Measurements from ENCODE around the gene TCEAL7. TPM values are rescaled to one million over a fixed set of nuclear protein-coding genes. Genes with fewer than 3 reads are reported as not detected.
"Not testable (repeated sequence)": the region's sequence is repeated elsewhere in the genome, so short reads cannot be mapped to it uniquely, and the experiment has no call there.

TCEAL7 gene
- total RNA-seq, 4 donors from 2014 or later = 10.0 to 20.5 (median 13.6) TPM

DNA sequence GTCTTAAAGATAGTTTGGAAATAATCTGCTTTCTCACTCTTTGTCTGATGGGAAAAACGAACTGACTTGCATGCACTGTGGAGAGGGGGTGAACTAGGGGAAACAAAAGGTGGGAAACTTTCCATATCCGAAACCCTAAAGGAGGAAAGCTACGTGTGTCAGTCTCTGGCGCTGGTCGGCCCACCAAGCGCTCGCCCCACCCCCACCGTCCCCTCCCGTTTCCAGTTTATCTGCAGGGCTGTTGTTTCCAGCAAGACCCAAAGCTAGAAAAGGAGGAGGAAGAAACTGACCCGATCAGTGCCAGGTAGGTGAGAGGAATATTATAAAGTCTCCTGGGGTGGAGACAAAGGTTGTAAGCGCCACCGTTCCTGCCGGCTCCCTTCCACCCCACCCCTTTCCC, 26.8 kb downstream of the TCEAL7 start:
- no peaks in the 10 kb centered on the region for H3K36me3 ChIP-seq
- no peaks in the 10 kb centered on the region for H3K9me3 ChIP-seq
- ATAC-seq = peak; percentile 54
- 6 to 44% methylated on average over 3 to 5 of the region's 13 CpGs for WGBS, 2 donors (ENCODE audit: low coverage in 1 of 2)
- peak overlapping the region; percentile 89 to 96 (median 91) for H3K27ac ChIP-seq
- H3K27me3 ChIP-seq = no peaks in the 10 kb centered on the region
- TF ChIP-seq EP300 (IDR thresholded peaks at IDR 0.05) = no peak
- TF ChIP-seq POLR2AphosphoS5 (IDR thresholded peaks at IDR 0.05) = no peak
- peak overlapping the region; percentile 67 to 100 for H3K4me3 ChIP-seq
- peaks cover 0 to 6% (median 0%) of the 10 kb centered on the region in 3 donors for H3K4me1 ChIP-seq

DNA sequence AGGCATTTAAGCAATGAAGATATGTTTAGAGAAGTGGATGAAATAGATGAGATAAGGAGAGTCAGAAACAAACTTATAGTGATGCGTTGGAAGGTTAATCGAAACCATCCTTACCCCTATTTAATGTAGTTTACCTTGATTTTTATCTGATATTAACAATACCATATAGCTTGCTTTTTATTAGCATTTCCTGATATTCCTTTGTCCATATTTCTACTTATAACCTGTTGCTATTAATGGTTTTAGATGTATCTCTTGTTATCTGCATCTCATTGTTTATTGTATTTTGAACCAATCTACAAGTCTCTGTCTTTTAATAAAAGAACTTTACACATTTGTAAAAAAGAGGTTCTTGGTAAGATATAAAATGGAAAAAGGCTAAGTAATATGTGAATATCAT, 27.8 kb downstream of the TCEAL7 start:
- H3K4me3 ChIP-seq = peak overlapping the region in 1 of 2 donors; percentile 67
- H3K27me3 ChIP-seq = no peaks in the 10 kb centered on the region
- H3K36me3 ChIP-seq = no peaks in the 10 kb centered on the region
- no peaks in the 10 kb centered on the region for H3K9me3 ChIP-seq
- H3K4me1 ChIP-seq = peaks cover 0 to 6% (median 0%) of the 10 kb centered on the region in 3 donors
- TF ChIP-seq POLR2AphosphoS5 (IDR thresholded peaks at IDR 0.05) = no peak
- no peak for TF ChIP-seq POLR2A (IDR thresholded peaks at IDR 0.05)
- no peak for TF ChIP-seq EP300 (IDR thresholded peaks at IDR 0.05)
- TF ChIP-seq, protein P1, sequence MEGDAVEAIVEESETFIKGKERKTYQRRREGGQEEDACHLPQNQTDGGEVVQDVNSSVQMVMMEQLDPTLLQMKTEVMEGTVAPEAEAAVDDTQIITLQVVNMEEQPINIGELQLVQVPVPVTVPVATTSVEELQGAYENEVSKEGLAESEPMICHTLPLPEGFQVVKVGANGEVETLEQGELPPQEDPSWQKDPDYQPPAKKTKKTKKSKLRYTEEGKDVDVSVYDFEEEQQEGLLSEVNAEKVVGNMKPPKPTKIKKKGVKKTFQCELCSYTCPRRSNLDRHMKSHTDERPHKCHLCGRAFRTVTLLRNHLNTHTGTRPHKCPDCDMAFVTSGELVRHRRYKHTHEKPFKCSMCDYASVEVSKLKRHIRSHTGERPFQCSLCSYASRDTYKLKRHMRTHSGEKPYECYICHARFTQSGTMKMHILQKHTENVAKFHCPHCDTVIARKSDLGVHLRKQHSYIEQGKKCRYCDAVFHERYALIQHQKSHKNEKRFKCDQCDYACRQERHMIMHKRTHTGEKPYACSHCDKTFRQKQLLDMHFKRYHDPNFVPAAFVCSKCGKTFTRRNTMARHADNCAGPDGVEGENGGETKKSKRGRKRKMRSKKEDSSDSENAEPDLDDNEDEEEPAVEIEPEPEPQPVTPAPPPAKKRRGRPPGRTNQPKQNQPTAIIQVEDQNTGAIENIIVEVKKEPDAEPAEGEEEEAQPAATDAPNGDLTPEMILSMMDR (IDR thresholded peaks at IDR 0.05) = no peak
- no peak for ATAC-seq
- no peak overlapping the region for H3K27ac ChIP-seq
- 76 to 100% methylated on average over 2 of the region's 2 CpGs for WGBS, 2 donors (ENCODE audit: low coverage in 1 of 2)

DNA sequence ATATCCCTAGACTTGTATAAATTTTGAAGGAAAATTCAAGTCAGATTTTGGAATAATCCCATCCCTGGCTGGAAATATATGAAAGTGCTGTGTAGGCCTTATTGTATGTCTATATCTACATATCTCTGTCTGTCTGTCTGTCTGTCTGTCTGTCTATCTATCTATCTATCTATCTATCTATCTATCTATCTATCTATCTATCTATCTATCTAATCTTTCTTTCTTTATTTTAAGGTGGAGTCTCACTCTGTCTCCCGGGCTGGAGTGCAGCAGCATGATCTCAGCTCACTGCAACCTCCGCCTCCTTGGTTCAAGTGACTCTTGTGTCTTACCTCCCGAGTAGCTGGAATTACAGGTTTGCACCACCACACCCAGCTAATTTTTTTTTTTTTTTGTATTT, 29.6 kb downstream of the TCEAL7 start:
- not testable (repeated sequence) for H3K4me1 ChIP-seq, H3K36me3 ChIP-seq, H3K27ac ChIP-seq, H3K27me3 ChIP-seq, ATAC-seq, H3K4me3 ChIP-seq, H3K9me3 ChIP-seq
- WGBS, 2 donors (ENCODE audit: low coverage in 1 of 2) = 83 to 94% methylated on average over 2 to 3 of the region's 3 CpGs

DNA sequence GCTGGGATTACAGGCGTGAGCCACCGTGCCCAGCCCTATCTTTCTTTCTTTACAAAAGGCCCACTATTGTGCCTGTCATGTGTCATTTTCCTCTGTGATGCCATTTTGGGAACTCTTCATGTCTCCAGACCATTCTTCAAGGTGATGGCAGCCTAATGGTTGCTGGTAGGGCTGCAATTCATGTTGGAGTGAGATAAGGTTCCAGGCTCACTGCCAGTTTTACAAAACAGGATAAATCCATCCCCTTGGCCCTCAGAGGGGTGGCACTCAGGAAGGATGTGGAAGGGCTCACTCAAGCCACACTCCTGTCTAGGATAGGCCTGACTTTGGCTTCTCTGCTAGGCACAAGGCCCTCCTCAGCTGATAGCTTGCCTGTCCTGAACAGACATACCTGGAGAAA, 30.1 kb downstream of the TCEAL7 start:
- Histone ChIP-seq H3K27me3 (no peaks in the 10 kb centered on the region), H3K4me3 (no peak overlapping the region), H3K36me3 (no peaks in the 10 kb centered on the region), H3K27ac (no peak overlapping the region), H3K9me3 (no peaks in the 10 kb centered on the region), H3K4me1 (peaks cover 0 to 6% (median 0%) of the 10 kb centered on the region in 3 donors)
- ATAC-seq = no peak
- TF ChIP-seq EP300 (IDR thresholded peaks at IDR 0.05) (no peak), POLR2A (IDR thresholded peaks at IDR 0.05) (no peak), POLR2AphosphoS5 (IDR thresholded peaks at IDR 0.05) (no peak)
- TF ChIP-seq, protein P1 (IDR thresholded peaks at IDR 0.05) = no peak
- WGBS, 2 donors (ENCODE audit: low coverage in 1 of 2) = no CpG with 5 or more reads among the region's 2 CpGs

DNA sequence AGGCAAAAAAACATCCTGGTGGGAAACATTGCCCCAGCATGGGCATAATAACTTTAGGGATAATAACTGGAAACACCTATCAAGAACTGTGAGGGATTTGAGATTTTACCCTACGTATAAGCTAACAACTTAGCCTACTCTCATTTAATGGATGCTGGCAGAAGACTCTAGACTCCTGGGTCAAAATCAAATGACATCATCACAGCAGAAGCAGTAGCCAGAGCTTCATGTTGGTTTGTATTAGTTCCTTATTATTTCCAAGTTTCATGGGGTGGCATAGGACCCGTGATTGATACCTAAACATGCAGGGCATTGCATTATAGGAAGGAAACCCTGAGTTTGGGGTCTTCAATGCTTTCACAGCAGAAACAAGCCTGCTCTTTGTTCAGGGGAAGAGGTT, 30.9 kb downstream of the TCEAL7 start:
- WGBS, 2 donors (ENCODE audit: low coverage in 1 of 2) = 20 to 68% methylated on average over 1 to 2 of the region's 2 CpGs
- no peaks in the 10 kb centered on the region for H3K27me3 ChIP-seq
- no peak overlapping the region for H3K4me3 ChIP-seq

DNA sequence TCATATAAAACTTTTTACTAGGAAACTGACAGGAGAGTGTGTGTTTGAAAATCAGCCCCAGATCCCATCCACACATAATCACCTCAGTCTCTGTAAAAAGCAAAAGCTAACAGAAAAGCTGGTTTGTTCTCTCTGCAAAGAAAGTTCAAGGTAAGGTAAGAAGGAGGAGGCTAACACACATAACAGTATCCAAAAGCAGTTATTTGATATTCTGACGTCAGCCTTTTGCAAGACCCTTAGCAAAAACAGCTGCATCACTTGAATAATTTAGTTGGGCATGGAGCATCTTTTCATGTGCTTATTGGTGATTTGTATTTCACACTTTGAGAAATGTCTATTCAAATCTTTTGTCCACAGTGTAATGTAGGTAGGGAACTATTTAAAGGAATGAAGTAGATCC, 31.8 kb downstream of the TCEAL7 start:
- ATAC-seq = no peak

More for the DNA sequence above, 30.9 kb downstream of the TCEAL7 start:
- Histone ChIP-seq H3K9me3 (no peaks in the 10 kb centered on the region), H3K36me3 (no peaks in the 10 kb centered on the region), H3K4me1 (peaks cover 0 to 6% (median 0%) of the 10 kb centered on the region in 3 donors), H3K27ac (no peak overlapping the region)
- TF ChIP-seq, protein P1 (IDR thresholded peaks at IDR 0.05) = no peak
- TF ChIP-seq POLR2A (IDR thresholded peaks at IDR 0.05) (no peak), EP300 (IDR thresholded peaks at IDR 0.05) (no peak), POLR2AphosphoS5 (IDR thresholded peaks at IDR 0.05) (no peak)
- ATAC-seq = no peak

More for the DNA sequence above, 31.8 kb downstream of the TCEAL7 start:
- WGBS, 2 donors (ENCODE audit: low coverage in 1 of 2) = 11 to 30% methylated on average over 1 of the region's 1 CpG
- Histone ChIP-seq H3K4me3 (no peak overlapping the region), H3K27me3 (no peaks in the 10 kb centered on the region), H3K36me3 (no peaks in the 10 kb centered on the region), H3K9me3 (no peaks in the 10 kb centered on the region), H3K27ac (no peak overlapping the region), H3K4me1 (peaks cover 0 to 6% (median 0%) of the 10 kb centered on the region in 3 donors)
- TF ChIP-seq, protein P1 (IDR thresholded peaks at IDR 0.05) = no peak
- TF ChIP-seq EP300 (IDR thresholded peaks at IDR 0.05) (no peak), POLR2AphosphoS5 (IDR thresholded peaks at IDR 0.05) (no peak), POLR2A (IDR thresholded peaks at IDR 0.05) (no peak)

Data from gastroesophageal sphincter (tissue), 4 donors.